Hepatocyte (in vitro differentiated cells): ENCODE data around the gene OTOGL. TPM values are rescaled to one million over a fixed set of nuclear protein-coding genes. Genes with fewer than 3 reads are reported as not detected.

ENCODE experiments used
- DNase-seq: peaks from one replicate; pipeline ENCODE4 v3.0.0-alpha.2; 2016; ENCODE audit warnings: low spot score
- H2AFZ ChIP-seq: fragments of 200-600 bp; sonication (generic); 2 replicates; pipeline ENCODE4 v1.6.0; 2016; ENCODE audit warnings: antibody characterized with exemption, mild to moderate bottlenecking
- H3K27ac ChIP-seq: fragments of 200-600 bp; sonication (generic); 2 replicates; pipeline ENCODE4 v1.5.1; 2016; ENCODE audit warnings: mild to moderate bottlenecking
- H3K27me3 ChIP-seq: fragments of 200-600 bp; sonication (generic); 2 replicates; pipeline ENCODE4 v1.6.1; 2016
- H3K36me3 ChIP-seq: fragments of 200-600 bp; sonication (generic); replicated peaks from 2 replicates; pipeline ENCODE4 v1.5.1; 2016; ENCODE audit warnings: low read depth; ENCODE audit not compliant: insufficient read depth
- H3K4me1 ChIP-seq: fragments of 200-600 bp; sonication (generic); 2 replicates; pipeline ENCODE4 v1.5.1; 2016; ENCODE audit warnings: mild to moderate bottlenecking, moderate library complexity; ENCODE audit not compliant: insufficient read depth
- H3K4me2 ChIP-seq: fragments of 200-600 bp; sonication (generic); 2 replicates; pipeline ENCODE4 v1.6.0; 2016
- H3K4me3 ChIP-seq: fragments of 200-600 bp; sonication (generic); 2 replicates; pipeline ENCODE4 v1.5.1; 2016; ENCODE audit warnings: mild to moderate bottlenecking
- H3K79me2 ChIP-seq: fragments of 200-600 bp; sonication (generic); 2 replicates; pipeline ENCODE4 v1.6.0; 2017; ENCODE audit warnings: mild to moderate bottlenecking
- H3K9me2 ChIP-seq: fragments of 200-600 bp; sonication (generic); replicated peaks from 2 replicates; pipeline ENCODE4 v1.6.0; 2017; ENCODE audit warnings: mild to moderate bottlenecking; ENCODE audit not compliant: insufficient read depth
- H3K9me3 ChIP-seq: fragments of 200-600 bp; sonication (generic); 2 replicates; pipeline ENCODE4 v1.5.1; 2016; ENCODE audit warnings: low read depth, mild to moderate bottlenecking
- H4K20me1 ChIP-seq: fragments of 200-600 bp; sonication (generic); 2 replicates; pipeline ENCODE4 v1.6.0; 2016; ENCODE audit warnings: mild to moderate bottlenecking; ENCODE audit not compliant: insufficient read depth, poor library complexity, severe bottlenecking
- EZH2 ChIP-seq: fragments of 200-600 bp; sonication (generic); IDR thresholded peaks from 2 replicates; pipeline ENCODE4 v1.6.1; 2016; ENCODE audit warnings: antibody characterized with exemption, mild to moderate bottlenecking, borderline replicate concordance
- EZH2phosphoT487 ChIP-seq: fragments of 200-600 bp; sonication (generic); IDR thresholded peaks from one replicate; pipeline ENCODE4 v1.6.1; 2018; ENCODE audit warnings: antibody characterized with exemption, mild to moderate bottlenecking, low read depth, moderate library complexity; ENCODE audit not compliant: unreplicated experiment, severe bottlenecking
- WGBS: methylation state at CpG from one replicate; pipeline ENCODE4 v1.1.6; 2016; ENCODE audit warnings: low lambda C conversion rate; ENCODE audit errors: missing lambda C conversion rate; 5-methylcytosine and 5-hydroxymethylcytosine counted together
- polyA plus RNA-seq: library from polyadenylated mRNA; unstranded; fragments of >200 nt; fragmentation: Nextera tagmentation; extraction: Ambion mirVana; gene quantifications from 2 replicates; pipeline ENCODE4 v1.2.1, GENCODE V29; 2016
- total RNA-seq: library from RNA; depleted of rRNA; stranded (reverse); fragments of >200 nt; gene quantifications from 2 replicates; pipeline ENCODE4 v1.2.3, GENCODE V29; 2014
- TF ChIP-seq, protein P1 (sequence below): fragments of 200-600 bp; sonication (generic); IDR thresholded peaks from 2 replicates; pipeline ENCODE4 v1.5.1; 2016; ENCODE audit warnings: antibody characterized with exemption, mild to moderate bottlenecking; ENCODE audit not compliant: poor library complexity

Gene OTOGL
- total and polyA plus RNA-seq, 2 experiments from 2014 or later = 0.33 TPM; not detected in 1

DNA sequence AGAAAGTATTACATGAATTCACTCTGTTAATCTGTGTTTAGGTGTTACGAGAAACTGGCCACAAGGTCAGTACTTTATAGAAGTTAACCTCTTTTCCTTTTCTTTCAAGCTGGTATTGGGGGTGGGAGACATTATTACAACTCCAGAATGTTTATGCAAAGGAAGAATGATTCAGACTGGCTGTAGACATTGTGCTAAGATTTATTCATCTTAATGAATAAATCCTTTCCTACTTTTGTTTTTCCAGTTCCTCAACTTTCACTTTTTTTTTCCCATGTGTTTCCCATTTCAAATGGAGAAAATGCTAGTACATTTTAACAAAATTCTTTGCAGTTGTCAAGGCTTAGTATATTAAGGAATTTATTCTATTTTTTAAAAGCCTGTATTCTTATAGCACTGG lies 1.3 kb downstream of the OTOGL start:
- TF ChIP-seq, protein P1, sequence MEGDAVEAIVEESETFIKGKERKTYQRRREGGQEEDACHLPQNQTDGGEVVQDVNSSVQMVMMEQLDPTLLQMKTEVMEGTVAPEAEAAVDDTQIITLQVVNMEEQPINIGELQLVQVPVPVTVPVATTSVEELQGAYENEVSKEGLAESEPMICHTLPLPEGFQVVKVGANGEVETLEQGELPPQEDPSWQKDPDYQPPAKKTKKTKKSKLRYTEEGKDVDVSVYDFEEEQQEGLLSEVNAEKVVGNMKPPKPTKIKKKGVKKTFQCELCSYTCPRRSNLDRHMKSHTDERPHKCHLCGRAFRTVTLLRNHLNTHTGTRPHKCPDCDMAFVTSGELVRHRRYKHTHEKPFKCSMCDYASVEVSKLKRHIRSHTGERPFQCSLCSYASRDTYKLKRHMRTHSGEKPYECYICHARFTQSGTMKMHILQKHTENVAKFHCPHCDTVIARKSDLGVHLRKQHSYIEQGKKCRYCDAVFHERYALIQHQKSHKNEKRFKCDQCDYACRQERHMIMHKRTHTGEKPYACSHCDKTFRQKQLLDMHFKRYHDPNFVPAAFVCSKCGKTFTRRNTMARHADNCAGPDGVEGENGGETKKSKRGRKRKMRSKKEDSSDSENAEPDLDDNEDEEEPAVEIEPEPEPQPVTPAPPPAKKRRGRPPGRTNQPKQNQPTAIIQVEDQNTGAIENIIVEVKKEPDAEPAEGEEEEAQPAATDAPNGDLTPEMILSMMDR = no peak
- TF ChIP-seq EZH2phosphoT487 (no peak), EZH2 (no peak)
- H3K79me2 ChIP-seq = no peaks in the 10 kb centered on the region
- peak overlapping the region; percentile 5 for H3K4me2 ChIP-seq
- no peaks in the 10 kb centered on the region for H3K9me2 ChIP-seq
- H3K36me3 ChIP-seq = no peaks in the 10 kb centered on the region
- H4K20me1 ChIP-seq = no peaks in the 10 kb centered on the region
- 75% methylated on average over 1 of the region's 1 CpG for WGBS
- no peaks in the 10 kb centered on the region for H3K27me3 ChIP-seq
- peak overlapping the region; percentile 17 for H2AFZ ChIP-seq
- H3K4me3 ChIP-seq = no peak overlapping the region
- no peaks in the 10 kb centered on the region for H3K9me3 ChIP-seq
- H3K27ac ChIP-seq = no peak overlapping the region
- H3K4me1 ChIP-seq = no peaks in the 10 kb centered on the region
- DNase-seq = no peak

DNA sequence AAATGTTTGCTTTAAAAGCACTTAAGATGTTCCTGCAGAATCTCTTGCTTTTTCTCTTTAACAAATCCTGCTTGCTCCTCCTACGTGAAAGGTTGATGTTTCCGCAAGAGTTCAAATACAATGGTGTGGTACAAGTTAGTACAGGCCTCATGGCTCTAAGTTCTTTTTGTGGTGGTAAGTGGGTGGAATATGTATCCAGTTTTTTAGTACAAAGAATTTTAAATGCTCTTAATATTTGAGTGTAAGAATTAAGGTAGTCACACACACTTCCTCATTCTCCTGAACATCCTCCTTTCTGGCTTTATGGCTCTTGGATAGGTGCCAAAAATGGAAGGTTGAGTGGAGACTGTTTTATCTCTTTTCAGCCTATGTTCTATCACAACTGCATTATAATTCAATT lies 1.8 kb downstream of the OTOGL start:
- Histone ChIP-seq H3K79me2 (no peaks in the 10 kb centered on the region), H2AFZ (peak overlapping the region; percentile 17), H3K36me3 (no peaks in the 10 kb centered on the region), H3K9me3 (no peaks in the 10 kb centered on the region), H3K4me1 (no peaks in the 10 kb centered on the region), H3K27ac (no peak overlapping the region), H3K9me2 (no peaks in the 10 kb centered on the region), H3K4me3 (no peak overlapping the region), H4K20me1 (no peaks in the 10 kb centered on the region), H3K4me2 (no peak overlapping the region), H3K27me3 (no peaks in the 10 kb centered on the region)
- no peak for DNase-seq
- 67% methylated on average over 2 of the region's 2 CpGs for WGBS
- TF ChIP-seq EZH2 (no peak), EZH2phosphoT487 (no peak)
- TF ChIP-seq, protein P1 = no peak

DNA sequence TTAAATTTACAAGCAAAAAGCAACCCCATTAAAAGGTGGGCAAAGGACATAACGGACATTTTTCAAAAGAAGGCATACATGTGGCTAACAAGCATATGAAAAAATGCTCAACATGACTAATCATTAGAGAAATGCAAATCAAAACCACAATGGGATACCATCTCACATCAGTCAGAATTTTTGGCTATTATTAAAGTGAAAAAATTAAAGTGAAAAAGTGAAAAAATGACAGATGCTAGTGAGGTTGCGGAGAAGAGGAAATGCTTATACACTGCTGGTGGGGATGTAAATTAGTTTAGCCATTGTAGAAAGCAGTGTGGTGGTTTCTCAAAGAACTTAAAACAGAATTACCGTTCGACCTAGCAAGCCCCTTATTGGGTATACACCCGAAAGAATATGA lies 7.9 kb downstream of the OTOGL start:
- Histone ChIP-seq H3K36me3 (no peaks in the 10 kb centered on the region), H3K9me2 (no peaks in the 10 kb centered on the region), H3K79me2 (no peaks in the 10 kb centered on the region), H3K4me2 (no peak overlapping the region), H3K4me1 (no peaks in the 10 kb centered on the region), H3K27me3 (no peaks in the 10 kb centered on the region), H3K9me3 (no peaks in the 10 kb centered on the region), H4K20me1 (no peaks in the 10 kb centered on the region), H3K4me3 (no peak overlapping the region), H3K27ac (no peak overlapping the region), H2AFZ (no peak overlapping the region)
- 90% methylated on average over 5 of the region's 5 CpGs for WGBS
- DNase-seq = no peak
- no peak for TF ChIP-seq EZH2
- TF ChIP-seq, protein P1 = no peak
- no peak for TF ChIP-seq EZH2phosphoT487

DNA sequence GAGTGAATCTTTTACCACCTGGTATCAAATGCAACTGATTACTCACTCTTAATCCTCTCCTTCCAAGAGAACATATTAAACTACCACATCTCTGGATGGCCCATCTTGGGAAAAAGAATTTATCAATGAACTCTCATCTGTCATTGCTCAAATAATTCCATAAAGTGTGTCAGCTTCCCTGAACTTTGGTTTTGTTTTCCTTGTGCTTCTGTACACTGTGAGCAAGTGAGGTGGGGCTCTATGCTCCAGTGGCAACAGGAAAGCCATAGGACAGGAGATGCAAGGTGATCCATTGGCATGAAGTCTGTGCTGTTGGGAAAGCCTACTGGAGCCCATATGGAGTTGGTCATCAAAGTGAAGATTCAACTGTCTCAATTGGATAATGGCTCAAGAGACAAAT lies 17.4 kb downstream of the OTOGL start:
- no peak for DNase-seq
- H3K27ac ChIP-seq = no peak overlapping the region
- H3K4me2 ChIP-seq = no peak overlapping the region
- H3K4me1 ChIP-seq = peaks cover 4% of the 10 kb centered on the region
- H2AFZ ChIP-seq = no peak overlapping the region
- no peaks in the 10 kb centered on the region for H3K9me2 ChIP-seq
- no peaks in the 10 kb centered on the region for H3K9me3 ChIP-seq
- no peaks in the 10 kb centered on the region for H3K79me2 ChIP-seq
- H3K4me3 ChIP-seq = no peak overlapping the region
- H3K27me3 ChIP-seq = no peaks in the 10 kb centered on the region
- TF ChIP-seq EZH2 (no peak), EZH2phosphoT487 (no peak)
- TF ChIP-seq, protein P1 = no peak
- no peaks in the 10 kb centered on the region for H4K20me1 ChIP-seq
- H3K36me3 ChIP-seq = no peaks in the 10 kb centered on the region
